Hematopoietic multipotent progenitor cell treated with erythropoietin and hydrocortisone succinate and interleukin-3 and kit ligand, for 17 days (in vitro differentiated cells): ENCODE measurements around the gene MYCBP2.
A peak's percentile ranks its signal among the peaks of the same experiment; 100 is the strongest.
"Not testable (repeated sequence)": the region's sequence is repeated elsewhere in the genome, so short reads cannot be mapped to it uniquely, and the experiment has no call there.

Source experiments
- DNase-seq: peaks from one replicate; pipeline ENCODE4 v3.0.0-alpha.2; 2015; ENCODE audit warnings: low spot score

MYCBP2 gene

GRCh38 chr13:77326905-77327604 is at the start of gene MYCBP2:
Gene MYCBP2, minus strand, starts transcription at chr13:77327094. Its CDS starts 319 bp downstream, at chr13:77326775.
- peak; percentile 95 for DNase-seq

GRCh38 chr13:77375560-77376108 is 48.7 kb upstream of the MYCBP2 start:
- no peak for DNase-seq

- no peak for DNase-seq
These were observed 47.9 kb upstream of the MYCBP2 start for GRCh38 chr13:77374786-77375185.

- no peak for DNase-seq
These were observed 47.4 kb upstream of the MYCBP2 start for GRCh38 chr13:77374339-77374738.

- no peak for DNase-seq
These were observed 46.6 kb upstream of the MYCBP2 start for GRCh38 chr13:77373502-77373901.

- DNase-seq: no peak
These were observed 45.4 kb upstream of the MYCBP2 start for GRCh38 chr13:77372275-77372674.

GRCh38 chr13:77370888-77371287 is 44.0 kb upstream of the MYCBP2 start:
- DNase-seq: no peak

GRCh38 chr13:77362166-77362565 is 35.3 kb upstream of the MYCBP2 start:
- DNase-seq: no peak

- no peak for DNase-seq
These were observed 33.3 kb upstream of the MYCBP2 start for GRCh38 chr13:77360032-77360685.

- no peak for DNase-seq
These were observed 32.3 kb upstream of the MYCBP2 start for GRCh38 chr13:77359171-77359570.

GRCh38 chr13:77358001-77358400 is 31.1 kb upstream of the MYCBP2 start:
- no peak for DNase-seq

- no peak for DNase-seq
These were observed 29.3 kb upstream of the MYCBP2 start for GRCh38 chr13:77356155-77356554.

GRCh38 chr13:77353995-77354394 is 27.1 kb upstream of the MYCBP2 start:
- DNase-seq: no peak

GRCh38 chr13:77351315-77351714 is 24.4 kb upstream of the MYCBP2 start:
- no peak for DNase-seq

GRCh38 chr13:77350811-77351210 is 23.9 kb upstream of the MYCBP2 start:
- DNase-seq: no peak

- DNase-seq: no peak
These were observed 22.5 kb upstream of the MYCBP2 start for GRCh38 chr13:77349365-77349764.

- not testable (repeated sequence) for DNase-seq
These were observed 20.5 kb upstream of the MYCBP2 start for GRCh38 chr13:77347351-77347750.

GRCh38 chr13:77345150-77345780 is 18.4 kb upstream of the MYCBP2 start:
- no peak for DNase-seq

- DNase-seq: no peak
These were observed 16.9 kb upstream of the MYCBP2 start for GRCh38 chr13:77343841-77344240.

GRCh38 chr13:77339408-77339807 is 12.5 kb upstream of the MYCBP2 start:
- no peak for DNase-seq

GRCh38 chr13:77338961-77339401 is 12.1 kb upstream of the MYCBP2 start:
- no peak for DNase-seq

- DNase-seq: no peak
These were observed 11.4 kb upstream of the MYCBP2 start for GRCh38 chr13:77338329-77338728.

- DNase-seq: no peak
These were observed 10.3 kb upstream of the MYCBP2 start for GRCh38 chr13:77337159-77337558.
